Activated CD4-positive, alpha-beta T cell treated with anti-CD3 and anti-CD28 coated beads for 4 hours (primary cell): ENCODE results near the gene MXRA5.
"Not testable (repeated sequence)": the region's sequence is repeated elsewhere in the genome, so short reads cannot be mapped to it uniquely, and the experiment has no call there.

Source experiments
- DNase-seq, 2 donors: peaks; one replicate each; pipeline ENCODE4 v3.0.0-alpha.2; 2020

MXRA5 gene

GRCh38 chrX:3346501-3347259 lies at the start of gene MXRA5:
TSS of gene MXRA5 (minus strand) at chrX:3346652. CDS start at chrX:3343833, 2,819 bp downstream.
- no peak for DNase-seq

GRCh38 chrX:3393581-3394111 lies 47.2 kb upstream of the MXRA5 start:
- DNase-seq = no peak

GRCh38 chrX:3393178-3393577 lies 46.7 kb upstream of the MXRA5 start:
- no peak for DNase-seq

GRCh38 chrX:3388457-3388856 lies 42.0 kb upstream of the MXRA5 start:
- DNase-seq = no peak

GRCh38 chrX:3384327-3384726 lies 37.9 kb upstream of the MXRA5 start:
- no peak for DNase-seq

GRCh38 chrX:3380603-3381002 lies 34.2 kb upstream of the MXRA5 start:
- DNase-seq = no peak

GRCh38 chrX:3379111-3379510 lies 32.7 kb upstream of the MXRA5 start:
- no peak for DNase-seq

- no peak for DNase-seq
Measured at GRCh38 chrX:3378156-3378555, 31.7 kb upstream of the MXRA5 start.

- DNase-seq = no peak
Measured at GRCh38 chrX:3377560-3377959, 31.1 kb upstream of the MXRA5 start.

- DNase-seq = not testable (repeated sequence)
Measured at GRCh38 chrX:3375878-3376508, 29.5 kb upstream of the MXRA5 start.

GRCh38 chrX:3374108-3374800 lies 27.8 kb upstream of the MXRA5 start:
- no peak for DNase-seq

- DNase-seq = no peak
Measured at GRCh38 chrX:3371163-3371562, 24.7 kb upstream of the MXRA5 start.

- DNase-seq = no peak
Measured at GRCh38 chrX:3370656-3371055, 24.2 kb upstream of the MXRA5 start.

- no peak for DNase-seq
Measured at GRCh38 chrX:3362956-3363355, 16.5 kb upstream of the MXRA5 start.

GRCh38 chrX:3360881-3361280 lies 14.4 kb upstream of the MXRA5 start:
- no peak for DNase-seq

GRCh38 chrX:3352741-3353140 lies 6.3 kb upstream of the MXRA5 start:
- not testable (repeated sequence) for DNase-seq

GRCh38 chrX:3351276-3351675 lies 4.8 kb upstream of the MXRA5 start:
- DNase-seq = no peak

- no peak for DNase-seq
Measured at GRCh38 chrX:3348191-3348590, 1.7 kb upstream of the MXRA5 start.

GRCh38 chrX:3345281-3346191 lies 916 bp downstream of the MXRA5 start:
- no peak for DNase-seq

- not testable (repeated sequence) for DNase-seq
Measured at GRCh38 chrX:3343569-3343968, 2.9 kb downstream of the MXRA5 start.

GRCh38 chrX:3340016-3340415 lies 6.4 kb downstream of the MXRA5 start:
- no peak for DNase-seq

GRCh38 chrX:3326681-3327080 lies 19.8 kb downstream of the MXRA5 start:
- no peak for DNase-seq
